HepG2 (cell line): ENCODE results near the gene PCSK6. TPM values are rescaled to one million over a fixed set of nuclear protein-coding genes. Genes with fewer than 3 reads are reported as not detected.

ENCODE experiments used
- ADNP ChIP-seq: sonication (generic); formaldehyde crosslinking; IDR thresholded peaks from 2 replicates; pipeline ENCODE4 v1.4.0; 2020; ENCODE audit warnings: missing genetic modification reagents
- AKNA ChIP-seq: sonication (generic); formaldehyde crosslinking; IDR thresholded peaks from 2 replicates; pipeline ENCODE4 v1.4.0; 2020; ENCODE audit warnings: missing genetic modification reagents, borderline replicate concordance
- HDAC6 ChIP-seq: fragments of 200-600 bp; sonication (generic); IDR thresholded peaks from 2 replicates; pipeline ENCODE4 v1.7.0; 2017; ENCODE audit warnings: mild to moderate bottlenecking, antibody characterized with exemption, low read length, low read depth
- NFYB ChIP-seq: sonication (generic); formaldehyde crosslinking; IDR thresholded peaks from 2 replicates; pipeline ENCODE4 v1.4.0; 2020; ENCODE audit warnings: missing genetic modification reagents
- RARG ChIP-seq: sonication (generic); formaldehyde crosslinking; IDR thresholded peaks from 2 replicates; pipeline ENCODE4 v1.4.0; 2020; ENCODE audit warnings: low read depth, mild to moderate bottlenecking, missing genetic modification reagents
- SMARCC2 ChIP-seq: fragments of 450-650 bp; IDR thresholded peaks from 2 replicates; pipeline ENCODE4 v1.6.1; 2017; ENCODE audit warnings: antibody characterized with exemption, mild to moderate bottlenecking
- SP140L ChIP-seq: sonication (generic); formaldehyde crosslinking; IDR thresholded peaks from 2 replicates; pipeline ENCODE4 v1.4.0; 2020; ENCODE audit warnings: missing genetic modification reagents, borderline replicate concordance
- SPEN ChIP-seq: sonication (generic); formaldehyde crosslinking; IDR thresholded peaks from 2 replicates; pipeline ENCODE4 v1.5.1; 2020; ENCODE audit warnings: low read depth, mild to moderate bottlenecking, missing genetic modification reagents
- SUZ12 ChIP-seq: fragments of 150-350 bp; IDR thresholded peaks from 2 replicates; pipeline ENCODE4 v1.6.1; 2014; ENCODE audit warnings: low read depth, low read length
- TERF1 ChIP-seq: sonication (generic); formaldehyde crosslinking; IDR thresholded peaks from 2 replicates; pipeline ENCODE4 v1.8.0; 2022; ENCODE audit warnings: mild to moderate bottlenecking, missing genetic modification reagents, moderate library complexity
- ZNF549 ChIP-seq: sonication (generic); formaldehyde crosslinking; IDR thresholded peaks from 2 replicates; pipeline ENCODE4 v1.5.0; 2020; ENCODE audit warnings: missing genetic modification reagents
- ZNF574 ChIP-seq: sonication (generic); formaldehyde crosslinking; IDR thresholded peaks from 2 replicates; pipeline ENCODE4 v1.4.0; 2020; ENCODE audit warnings: missing genetic modification reagents
- ZNF598 ChIP-seq: sonication (generic); formaldehyde crosslinking; IDR thresholded peaks from 2 replicates; pipeline ENCODE4 v1.5.1; 2020; ENCODE audit warnings: mild to moderate bottlenecking, missing genetic modification reagents, borderline replicate concordance
- ZNF629 ChIP-seq: sonication (generic); formaldehyde crosslinking; conservative IDR thresholded peaks from 2 replicates; pipeline ENCODE4 v1.5.0; 2020; ENCODE audit warnings: missing genetic modification reagents
- polyA plus RNA-seq, 8 experiments: library from polyadenylated mRNA; depleted of rRNA in 3 of 8; stranded (reverse) in 7 of 8; unstranded in 1 of 8; fragments of >200 nt; fragmentation: Illumina TruSeq in 4 of 8; extraction: Trizol in 4 of 8; gene quantifications; 2 replicates each; pipeline versions ENCODE4 v1.2.1 to v1.2.3, GENCODE V29; 2011 to 2016; ENCODE audit warnings: low read depth in 4 of 8, missing spikeins in 1 of 8, mixed read lengths in 1 of 8; ENCODE audit not compliant: insufficient read depth in 1 of 8
- total RNA-seq, 5 experiments: library from RNA; depleted of rRNA; stranded (reverse); fragments of >200 nt; fragmentation: Illumina TruSeq; extraction: Trizol; gene quantifications; 2 replicates each; pipeline ENCODE4 v1.2.3, GENCODE V29; 2016; ENCODE audit warnings: low read depth in 1 of 5
- TF ChIP-seq, protein P1 (sequence below): sonication (generic); formaldehyde crosslinking; conservative IDR thresholded peaks from 2 replicates; pipeline ENCODE4 v1.8.0; 2022; ENCODE audit warnings: mild to moderate bottlenecking, moderate library complexity, missing genetic modification reagents

Gene PCSK6
- total and polyA plus RNA-seq, 2 of the 13 experiments (the other 11 are each of a cell fraction or from before 2014, with no cell fraction given), result 56.5 to 155 TPM

- TF ChIP-seq HDAC6, result no peak
- no peak for TF ChIP-seq ADNP
- no peak; the same call in 1 of the 2 replicates for TF ChIP-seq ZNF629 (CRISPR knock-in tag)
- TF ChIP-seq SMARCC2, result no peak
- 0 out of 2 replicates have a peak, but pooled peaks have one; percentile 10 for TF ChIP-seq ZNF574 (CRISPR knock-in tag)
- TF ChIP-seq SPEN, result no peak
- TF ChIP-seq TERF1 (CRISPR knock-in tag), result no peak
- TF ChIP-seq SP140L (CRISPR knock-in tag), result no peak
- TF ChIP-seq AKNA (CRISPR knock-in tag), result no peak
- TF ChIP-seq, protein P1, sequence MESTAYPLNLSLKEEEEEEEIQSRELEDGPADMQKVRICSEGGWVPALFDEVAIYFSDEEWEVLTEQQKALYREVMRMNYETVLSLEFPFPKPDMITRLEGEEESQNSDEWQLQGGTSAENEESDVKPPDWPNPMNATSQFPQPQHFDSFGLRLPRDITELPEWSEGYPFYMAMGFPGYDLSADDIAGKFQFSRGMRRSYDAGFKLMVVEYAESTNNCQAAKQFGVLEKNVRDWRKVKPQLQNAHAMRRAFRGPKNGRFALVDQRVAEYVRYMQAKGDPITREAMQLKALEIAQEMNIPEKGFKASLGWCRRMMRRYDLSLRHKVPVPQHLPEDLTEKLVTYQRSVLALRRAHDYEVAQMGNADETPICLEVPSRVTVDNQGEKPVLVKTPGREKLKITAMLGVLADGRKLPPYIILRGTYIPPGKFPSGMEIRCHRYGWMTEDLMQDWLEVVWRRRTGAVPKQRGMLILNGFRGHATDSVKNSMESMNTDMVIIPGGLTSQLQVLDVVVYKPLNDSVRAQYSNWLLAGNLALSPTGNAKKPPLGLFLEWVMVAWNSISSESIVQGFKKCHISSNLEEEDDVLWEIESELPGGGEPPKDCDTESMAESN (CRISPR knock-in tag), result no peak; the same call in 1 of the 2 replicates
- TF ChIP-seq SUZ12, result no peak
- TF ChIP-seq ZNF598 (CRISPR knock-in tag), result no peak
- no peak for TF ChIP-seq NFYB
- no peak for TF ChIP-seq ZNF549 (CRISPR knock-in tag)
- no peak for TF ChIP-seq RARG (CRISPR knock-in tag)
These were observed 51.7 kb downstream of the PCSK6 start (continued) for GRCh38 chr15:101437618-101438481.
